G401 (cell line): Measurements from ENCODE around the gene KCNQ1. TPM values are rescaled to one million over a fixed set of nuclear protein-coding genes. Genes with fewer than 3 reads are reported as not detected.

Experiments used
- DNase-seq: peaks from one replicate; pipeline ENCODE4 v3.0.0-alpha.2; 2015; ENCODE audit warnings: low spot score
- in situ Hi-C: cut with HindIII; loops from 2 replicates; pipeline ENCODE4 v1.10.0; 2016; ENCODE audit warnings: low sequenced_read_pairs, mixed read lengths
- total RNA-seq: library from RNA; depleted of rRNA; stranded (reverse); fragments of >200 nt; shearing (Covaris generic); gene quantifications from 2 replicates; pipeline ENCODE4 v1.2.3, GENCODE V29; 2014

Gene KCNQ1
- total RNA-seq, 1 experiment from 2014 or later = 0.85 TPM

GRCh38 chr11:2719831-2720590 is 275.2 kb downstream of the KCNQ1 start:
- DNase-seq = no peak

GRCh38 chr11:2721210-2721916 is 276.6 kb downstream of the KCNQ1 start:
- in situ Hi-C loops = no loop called here
- DNase-seq = no peak

More at GRCh38 chr11:2719831-2720590, 275.2 kb downstream of the KCNQ1 start:
- in situ Hi-C loops = no loop called here

- DNase-seq = no peak
- in situ Hi-C loops = no loop called here
Observed at GRCh38 chr11:2722955-2723354, 278.1 kb downstream of the KCNQ1 start.

DNA sequence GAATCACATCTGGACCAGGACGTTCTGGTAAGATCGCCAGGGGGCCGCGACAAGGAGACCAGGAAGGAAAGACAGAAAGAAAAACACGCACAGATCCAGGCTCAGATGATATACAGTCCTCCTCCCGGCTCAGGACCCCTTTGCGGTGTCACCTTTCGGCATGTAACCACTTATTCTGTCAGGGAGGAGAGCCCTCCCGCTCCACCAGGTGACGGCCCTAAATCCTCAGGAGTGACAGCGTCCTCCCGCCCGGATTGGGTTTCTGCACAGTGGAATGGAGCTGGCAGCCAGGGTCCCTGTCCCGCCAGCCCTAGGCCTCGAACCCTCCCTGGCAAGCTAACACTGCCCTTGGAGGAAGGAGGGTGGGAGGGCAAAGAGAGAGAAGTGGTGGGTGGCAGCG is 279.3 kb downstream of the KCNQ1 start:
- DNase-seq = no peak
- in situ Hi-C loops = no loop called here

DNA sequence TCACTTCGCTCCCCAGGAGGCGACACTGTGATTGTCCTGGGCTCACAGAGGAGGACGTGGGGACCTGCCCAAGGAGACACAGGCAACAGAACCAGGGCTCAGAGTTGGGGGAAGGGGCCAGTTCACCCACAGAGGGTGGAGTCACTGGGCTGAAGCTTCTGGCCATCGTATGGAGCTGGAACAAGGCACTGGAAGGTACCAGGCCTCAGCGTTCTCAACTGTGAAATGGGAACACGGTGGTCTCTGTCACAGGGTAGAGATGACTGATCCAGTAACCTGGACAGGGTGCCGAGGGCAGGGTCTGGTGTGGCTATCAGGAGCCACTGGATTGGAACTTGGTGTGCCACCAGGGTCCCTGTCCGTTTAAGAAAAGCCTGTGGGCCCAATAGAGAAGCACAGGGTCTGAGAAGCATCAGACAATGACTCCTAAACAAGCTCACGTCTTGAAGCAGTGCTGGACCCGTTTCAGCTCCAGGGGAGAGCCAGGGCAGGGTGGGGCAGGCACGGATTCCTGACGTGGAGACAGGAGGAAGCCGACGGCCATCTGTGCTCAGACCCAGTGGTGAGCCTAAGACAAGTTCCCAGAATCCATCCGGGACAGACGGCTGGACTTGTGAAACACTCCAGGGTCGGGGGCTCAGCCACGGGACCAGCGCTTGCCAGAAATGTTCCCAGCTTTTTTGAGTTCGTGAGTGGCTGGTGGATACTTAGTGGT is 280.0 kb downstream of the KCNQ1 start:
- no peak for DNase-seq
- in situ Hi-C loops = no loop called here

DNA sequence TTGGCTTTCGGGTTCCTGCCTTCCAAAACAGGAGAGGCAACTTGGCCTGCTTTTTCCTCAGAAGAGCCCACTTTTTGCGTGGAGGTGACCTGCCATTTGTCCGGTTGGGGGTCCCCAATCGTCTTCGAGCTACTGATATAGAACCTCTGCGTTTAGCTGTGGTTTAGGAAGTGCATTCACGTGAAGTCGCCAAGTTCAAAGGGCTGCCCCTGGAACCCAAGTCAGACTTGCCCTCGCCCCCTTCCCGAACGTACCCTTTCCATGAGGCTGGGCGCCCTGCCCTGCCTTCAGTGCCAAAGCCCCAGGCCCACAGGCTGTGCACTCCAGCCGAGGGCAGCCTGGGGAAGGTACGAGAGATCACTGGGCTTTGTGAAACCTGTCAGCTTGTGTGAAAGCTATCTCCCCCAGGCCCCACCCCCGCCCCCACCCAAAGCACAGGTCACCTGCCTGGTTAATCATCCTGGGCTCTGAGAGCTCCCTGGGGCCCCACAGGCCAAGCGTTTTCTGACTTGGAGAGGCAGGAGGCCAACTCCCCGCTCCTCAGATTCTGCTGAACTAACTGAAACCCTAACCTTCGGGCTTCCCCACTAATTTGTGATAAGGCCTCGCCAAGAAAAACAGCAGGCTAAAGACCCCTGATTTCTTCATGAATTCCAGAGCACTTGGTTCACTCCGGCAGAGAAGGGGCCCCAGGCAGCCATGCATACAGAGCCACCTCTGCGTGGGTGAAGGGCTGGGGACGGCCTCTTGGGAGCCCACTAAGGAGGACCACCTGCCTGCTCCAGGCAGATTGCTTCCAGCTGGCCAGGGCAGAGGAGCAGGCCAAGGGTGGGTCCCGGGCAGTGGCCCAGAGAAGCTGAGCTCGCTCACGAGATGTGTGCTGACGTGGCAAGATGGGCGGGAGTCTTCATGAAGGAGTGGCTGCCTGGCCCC is 280.8 kb downstream of the KCNQ1 start:
- no peak for DNase-seq
- in situ Hi-C loops = no loop called here

DNA sequence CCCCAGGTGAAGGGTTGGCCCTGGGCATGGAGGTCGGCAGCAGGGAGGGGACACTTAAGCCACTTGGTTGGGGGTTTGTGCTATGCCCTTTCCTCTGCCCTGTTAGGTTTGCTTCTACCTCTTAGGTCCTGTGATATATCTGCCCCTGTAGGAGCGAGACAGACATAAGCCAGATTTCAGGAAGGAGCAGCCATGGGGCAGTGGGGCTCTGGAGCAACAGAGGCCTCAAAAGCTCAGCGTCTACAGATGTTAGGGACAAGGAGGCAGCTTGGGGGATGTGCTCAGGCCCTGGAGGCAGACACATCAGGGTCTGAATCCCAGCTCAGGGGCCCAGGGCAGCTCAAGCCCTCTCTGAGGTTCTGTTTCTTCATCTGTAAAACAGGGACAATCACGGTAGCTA is 282.2 kb downstream of the KCNQ1 start:
- DNase-seq = no peak
- in situ Hi-C loops = no loop called here

- in situ Hi-C loops = no loop called here
- no peak for DNase-seq
Observed at GRCh38 chr11:2728128-2728662, 283.4 kb downstream of the KCNQ1 start.

DNA sequence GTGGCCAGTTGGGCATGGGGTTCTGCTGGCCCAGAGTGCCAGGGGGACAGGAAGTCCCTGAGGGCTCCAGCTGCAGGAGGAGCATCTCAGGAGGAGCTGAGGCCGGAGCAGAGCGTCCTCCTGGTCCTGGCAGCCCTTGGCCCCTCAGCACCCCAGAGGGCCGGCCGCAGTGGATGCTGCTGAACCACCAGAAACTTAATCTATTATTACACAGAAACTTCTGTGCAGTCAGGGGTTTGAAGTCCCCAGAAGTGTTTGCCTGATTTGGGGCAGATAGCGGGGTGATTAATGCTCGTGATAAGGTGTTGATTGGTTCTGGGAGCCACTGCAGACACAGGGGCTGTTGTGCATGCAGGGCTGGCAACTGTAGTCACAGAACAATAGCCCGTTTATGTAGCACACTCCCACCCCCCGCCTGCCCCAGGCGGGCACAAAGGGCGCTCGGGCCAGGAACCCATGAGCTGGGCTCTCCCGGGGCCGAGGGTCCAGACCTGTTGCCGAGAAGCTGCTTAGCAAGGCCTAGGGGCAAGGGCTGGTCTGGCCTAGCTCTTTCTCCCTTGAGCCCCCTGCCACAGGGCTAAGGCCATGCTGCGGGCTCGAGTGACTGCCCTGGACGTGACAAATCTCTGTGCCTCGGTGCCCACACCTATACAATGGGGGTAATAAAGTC is 284.0 kb downstream of the KCNQ1 start:
- in situ Hi-C loops = no loop called here
- DNase-seq = no peak

- DNase-seq = no peak
- in situ Hi-C loops = no loop called here
Observed at GRCh38 chr11:2729841-2730240, 285.0 kb downstream of the KCNQ1 start.

- in situ Hi-C loops = no loop called here
- DNase-seq = no peak
Observed at GRCh38 chr11:2730272-2731129, 285.7 kb downstream of the KCNQ1 start.

GRCh38 chr11:2731130-2732125 is 286.6 kb downstream of the KCNQ1 start:
- in situ Hi-C loops = no loop called here
- no peak for DNase-seq

- DNase-seq = no peak
- in situ Hi-C loops = no loop called here
Observed at GRCh38 chr11:2732261-2732939, 287.6 kb downstream of the KCNQ1 start.

DNA sequence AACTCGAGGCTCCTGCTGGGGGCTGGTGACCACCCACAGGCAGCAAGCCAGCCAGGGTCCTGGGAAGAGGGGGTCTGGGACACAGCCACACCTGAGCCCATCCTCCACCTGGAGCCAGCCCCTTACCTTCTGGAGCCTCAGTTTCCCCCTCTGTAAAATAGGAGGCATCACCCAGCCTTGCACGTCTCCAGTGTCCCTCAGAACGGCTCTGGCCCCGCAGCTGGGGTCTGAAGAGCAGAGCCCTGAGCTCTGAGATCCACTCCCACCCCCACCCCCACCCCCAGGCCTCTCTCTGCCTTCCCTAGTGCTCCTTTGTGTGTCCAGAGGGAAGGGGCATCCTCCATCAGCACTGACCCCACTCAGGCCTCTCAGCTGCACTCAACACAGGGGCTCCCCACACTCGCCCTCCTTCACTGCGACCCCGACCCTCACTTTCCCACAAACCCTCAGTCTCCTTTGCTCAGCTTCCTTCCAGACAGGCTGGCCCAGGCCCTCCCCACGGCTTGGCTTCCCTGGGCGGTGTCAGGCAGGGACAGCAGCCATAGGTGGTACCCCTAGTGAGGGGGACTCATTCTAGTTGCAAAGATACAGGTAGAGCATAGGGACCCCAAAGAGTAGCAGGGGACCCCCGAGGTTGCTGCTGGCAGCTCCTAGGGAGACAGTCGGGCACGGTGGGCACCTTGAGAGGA is 288.3 kb downstream of the KCNQ1 start:
- no peak for DNase-seq
- in situ Hi-C loops = no loop called here
